ENCODE results near the gene ZNF814.
"Not testable (repeated sequence)": the region's sequence is repeated elsewhere in the genome, so short reads cannot be mapped to it uniquely, and the experiment has no call there.

Gene ZNF814

GRCh38 chr19:57888560-57889231 lies at the start of gene ZNF814:
ZNF814 (minus strand) TSS chr19:57889037; CDS start chr19:57888802, 235 bp downstream.
- DNase-seq, result peak; percentile 87 to 89

- no peak for DNase-seq
Observed at GRCh38 chr19:57935731-57936130, 46.9 kb upstream of the ZNF814 start.

DNA sequence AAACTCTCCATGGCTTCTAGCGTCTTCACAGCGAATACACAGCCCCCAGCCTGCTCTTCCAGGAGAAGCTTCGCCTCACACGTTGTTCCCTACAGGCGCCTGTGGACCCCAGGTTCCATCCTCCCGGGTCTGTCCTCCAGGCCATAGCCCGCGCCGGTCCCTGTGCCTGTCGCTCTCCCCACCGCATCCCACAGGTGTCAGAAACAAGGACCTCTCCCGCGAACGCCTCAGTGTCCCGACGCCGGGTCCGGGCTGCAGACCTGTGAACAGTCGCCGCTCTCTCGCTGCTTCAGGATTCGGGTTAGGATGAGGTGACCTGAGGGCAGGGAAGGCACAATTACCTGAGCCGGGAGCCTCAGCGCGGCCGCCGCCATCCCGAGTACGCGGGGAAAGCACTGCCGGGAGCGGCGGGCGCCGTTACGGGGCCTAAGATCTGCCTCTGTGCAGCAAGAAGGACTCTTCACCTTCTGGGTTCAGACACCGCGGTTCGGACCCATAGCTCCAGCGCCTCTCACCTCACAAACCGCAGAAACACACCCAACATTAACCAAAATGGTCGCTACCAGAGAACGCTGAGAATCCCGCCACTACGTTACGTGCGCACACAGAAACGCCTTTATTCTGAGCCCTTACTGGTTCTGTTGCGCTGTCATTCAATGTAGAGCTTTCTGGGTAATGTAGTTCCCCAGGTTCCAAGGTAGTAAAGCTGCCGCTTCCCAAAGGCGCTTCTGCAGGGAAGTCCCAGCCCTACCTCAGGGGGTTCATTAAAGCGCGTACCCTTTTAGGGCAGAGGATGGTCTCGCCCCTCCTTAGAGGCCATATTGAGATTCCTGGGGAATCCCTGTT lies 46.2 kb upstream of the ZNF814 start, which contains the start of gene ZNF418:
Gene ZNF418, minus strand, starts transcription at position 583 of the 846 bp plus-strand sequence. CDS start 1,580 bp downstream, outside the sequence.
- peak; percentile 66 to 70 for DNase-seq

DNA sequence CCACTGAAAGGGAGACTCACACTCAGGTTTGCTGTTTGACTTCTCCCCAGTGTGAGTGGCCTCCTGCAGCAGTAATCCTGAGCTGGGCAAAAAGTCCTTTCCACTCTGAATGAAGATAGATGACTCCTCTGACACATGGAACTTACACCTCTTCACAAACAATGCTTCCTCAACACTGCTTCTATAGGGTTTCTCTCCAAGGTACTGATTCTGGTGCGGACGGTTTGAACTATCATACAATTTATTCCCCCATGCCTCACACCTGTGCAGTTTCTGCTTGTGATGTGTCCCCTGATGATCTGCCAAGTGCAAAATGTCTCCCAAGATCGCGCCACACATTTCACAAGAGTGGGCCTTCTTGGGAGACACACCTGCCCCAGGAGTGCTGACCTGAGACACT lies 38.8 kb upstream of the ZNF814 start:
- DNase-seq, result no peak

GRCh38 chr19:57916168-57916995 lies 27.5 kb upstream of the ZNF814 start, which contains the start of gene ZNF417:
ZNF417 (minus strand) TSS chr19:57916592; CDS start chr19:57916411, 181 bp downstream.
- DNase-seq, result peak; percentile 94 to 95

DNA sequence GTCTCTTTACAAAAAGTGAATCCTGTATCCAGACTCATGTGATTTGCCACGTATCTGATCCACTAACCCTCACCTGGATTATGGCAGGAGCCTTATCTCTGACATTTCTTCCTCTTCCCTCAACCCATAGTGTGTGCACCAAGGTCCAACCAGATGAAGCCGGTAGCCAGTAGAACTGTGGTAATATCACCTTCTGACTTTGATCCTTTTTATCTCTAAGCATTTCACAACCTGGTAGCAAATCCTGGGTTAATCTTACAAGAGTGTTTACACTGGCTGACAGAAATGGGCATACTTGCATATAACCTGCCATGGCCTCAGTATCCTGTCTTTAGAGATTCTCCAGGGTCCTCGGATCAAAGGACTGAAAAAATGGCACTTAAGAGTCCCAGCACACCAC lies 25.7 kb upstream of the ZNF814 start:
- DNase-seq, result no peak

DNA sequence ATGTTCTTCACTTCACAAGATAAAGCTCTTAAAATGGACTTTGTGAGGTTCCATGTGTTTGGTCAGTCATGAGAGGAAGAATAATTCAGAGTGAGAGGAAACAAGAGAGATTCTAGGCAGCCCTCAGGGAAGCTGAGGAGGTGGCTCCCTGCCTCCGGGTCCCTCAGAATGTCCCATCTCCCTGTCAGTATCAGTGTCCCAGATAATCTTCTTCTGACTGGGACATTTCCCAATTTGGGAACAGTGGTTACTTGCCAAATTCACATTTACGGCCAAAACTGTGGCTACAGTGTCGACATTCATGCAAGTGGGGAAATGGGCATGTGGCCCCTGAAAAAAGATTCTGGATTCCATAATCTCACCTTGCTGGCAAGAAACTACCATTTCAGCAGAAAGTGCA lies 18.6 kb upstream of the ZNF814 start:
- no peak for DNase-seq

DNA sequence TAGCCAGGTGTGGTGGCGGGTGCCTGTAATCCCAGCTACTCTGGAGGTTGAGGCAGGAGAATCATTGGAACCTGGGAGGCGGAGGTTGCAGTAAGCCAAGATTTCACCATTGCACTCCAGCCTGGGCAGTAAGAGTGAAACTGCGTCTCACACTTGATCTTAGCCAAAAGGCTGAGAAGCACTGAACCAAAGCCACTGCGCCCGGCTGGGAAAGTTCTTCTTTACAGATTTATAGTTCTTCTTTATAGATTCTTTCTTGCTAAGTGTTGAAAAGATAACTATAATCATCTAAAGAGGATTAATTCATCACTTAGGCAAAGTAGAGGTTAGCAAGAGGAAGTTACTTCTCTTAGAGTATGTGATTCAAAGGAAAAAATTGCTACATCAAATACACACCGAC lies 16.4 kb upstream of the ZNF814 start:
- no peak for DNase-seq

GRCh38 chr19:57903618-57904184 lies 14.9 kb upstream of the ZNF814 start:
- DNase-seq, result no peak

DNA sequence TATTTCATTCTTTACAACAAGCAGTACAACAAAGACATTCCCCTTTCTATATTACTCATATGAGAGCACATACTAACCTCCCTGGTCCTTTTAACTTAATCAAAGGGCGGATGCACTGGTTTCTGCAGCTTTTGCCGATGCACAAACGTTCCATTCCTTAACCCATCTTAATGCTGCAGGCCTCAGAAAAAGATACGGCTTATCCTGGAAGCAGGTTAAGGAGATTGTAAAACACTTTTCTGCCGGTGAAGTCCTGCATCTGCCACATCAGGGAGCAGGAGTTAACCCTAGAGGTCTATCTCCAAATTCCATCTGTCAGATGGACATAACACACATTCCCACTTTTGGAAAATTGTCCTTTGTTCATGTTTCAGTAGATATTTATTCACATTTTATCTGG lies 11.5 kb upstream of the ZNF814 start:
- DNase-seq, result no peak

DNA sequence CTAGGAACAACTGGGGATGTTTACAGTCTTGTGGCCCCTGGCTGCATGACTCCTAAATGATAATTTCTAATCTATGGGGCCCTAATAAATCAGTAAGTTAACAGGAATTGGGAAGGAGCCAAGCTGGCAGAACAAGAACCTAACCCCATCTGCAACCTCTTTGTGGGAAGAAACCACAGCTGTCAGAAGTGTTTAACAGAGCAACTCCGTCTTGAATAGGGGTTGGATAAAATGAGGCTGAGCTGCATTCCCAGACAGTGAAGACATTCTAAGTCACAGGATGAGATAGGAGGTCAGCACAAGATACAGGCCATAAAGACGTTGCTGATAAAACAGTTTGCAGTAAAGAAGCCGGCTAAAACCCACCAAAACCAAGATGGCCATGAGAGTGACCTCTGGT lies 1.9 kb upstream of the ZNF814 start:
- not testable (repeated sequence) for DNase-seq

- no peak for DNase-seq
Observed at GRCh38 chr19:57888107-57888559, 704 bp downstream of the ZNF814 start.

DNA sequence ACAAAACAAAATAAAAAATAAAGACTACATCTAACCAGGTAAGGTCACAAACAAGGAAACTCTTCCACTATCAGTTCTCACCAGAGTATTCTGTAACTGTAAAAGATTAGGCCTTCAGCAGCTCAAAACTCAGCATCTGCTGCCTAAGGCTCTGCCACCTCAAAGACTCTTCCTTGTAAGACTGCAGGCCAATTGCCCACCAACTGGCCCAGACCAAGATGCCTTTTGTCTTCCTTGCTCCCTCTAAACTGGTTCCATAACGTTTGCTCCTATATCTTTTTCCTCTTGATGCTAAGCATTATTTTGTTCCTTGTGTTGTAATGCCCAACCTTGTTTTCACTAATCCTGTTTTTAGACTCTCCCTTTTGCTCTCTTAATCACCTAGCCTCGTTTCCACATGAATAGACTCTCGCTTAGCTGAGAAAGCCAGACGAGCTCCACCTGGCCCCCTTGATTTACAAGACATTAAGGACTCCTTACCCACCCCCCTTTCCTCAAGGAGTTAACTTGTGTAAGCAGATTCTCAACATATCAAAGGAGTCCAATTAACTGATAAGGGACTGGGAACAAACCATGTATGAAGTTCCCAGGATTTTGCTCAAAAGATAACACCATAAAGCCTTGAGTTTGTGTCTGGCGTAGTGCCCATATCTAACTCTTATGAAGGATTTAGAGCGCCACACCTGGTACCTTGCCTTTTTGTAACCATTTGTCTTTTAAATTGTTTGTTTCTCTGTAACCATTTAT lies 1.5 kb downstream of the ZNF814 start:
- no peak for DNase-seq

DNA sequence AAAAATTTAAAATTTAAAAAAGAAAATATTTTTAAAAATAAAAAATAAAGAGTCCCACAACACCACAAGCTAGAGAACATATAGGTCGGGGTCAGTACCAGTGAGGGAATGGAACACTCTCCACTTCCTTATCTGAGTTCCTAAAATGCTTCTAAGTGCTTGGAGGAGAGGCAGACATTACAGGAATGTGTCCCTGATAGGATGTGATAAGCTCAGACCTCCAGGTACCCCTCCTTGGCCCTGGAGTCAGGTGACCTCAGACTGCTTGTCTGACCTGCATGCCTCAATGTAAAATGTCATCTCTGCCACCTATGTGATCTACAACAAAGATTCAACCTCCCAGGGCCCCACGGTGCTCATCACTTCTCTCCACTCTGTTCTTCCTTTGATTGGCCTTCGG lies 2.8 kb downstream of the ZNF814 start:
- no peak for DNase-seq

GRCh38 chr19:57873883-57874799 lies 14.7 kb downstream of the ZNF814 start:
- DNase-seq, result not testable (repeated sequence)

- no peak for DNase-seq
Observed at GRCh38 chr19:57872450-57872849, 16.4 kb downstream of the ZNF814 start.

- no peak for DNase-seq
Observed at GRCh38 chr19:57870225-57870624, 18.6 kb downstream of the ZNF814 start.

DNA sequence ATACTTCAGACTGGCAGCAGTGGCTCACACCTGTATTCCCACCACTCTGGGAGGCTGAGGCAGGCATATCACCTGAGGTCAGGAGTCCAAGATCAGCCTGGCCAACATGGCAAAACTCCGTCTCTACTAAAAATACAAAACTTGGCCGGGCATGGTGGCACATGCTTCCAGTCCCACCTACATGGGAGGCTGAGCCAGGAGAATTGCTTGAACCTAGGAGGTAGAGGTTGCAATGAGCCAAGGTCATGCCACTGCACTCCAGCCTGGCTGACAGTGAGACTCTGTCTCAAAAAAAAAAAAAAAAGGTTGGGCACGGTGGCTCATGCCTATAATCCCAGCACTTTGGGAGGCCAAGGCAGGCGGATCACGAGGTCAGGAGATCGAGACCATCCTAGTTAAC lies 19.2 kb downstream of the ZNF814 start:
- not testable (repeated sequence) for DNase-seq

DNA sequence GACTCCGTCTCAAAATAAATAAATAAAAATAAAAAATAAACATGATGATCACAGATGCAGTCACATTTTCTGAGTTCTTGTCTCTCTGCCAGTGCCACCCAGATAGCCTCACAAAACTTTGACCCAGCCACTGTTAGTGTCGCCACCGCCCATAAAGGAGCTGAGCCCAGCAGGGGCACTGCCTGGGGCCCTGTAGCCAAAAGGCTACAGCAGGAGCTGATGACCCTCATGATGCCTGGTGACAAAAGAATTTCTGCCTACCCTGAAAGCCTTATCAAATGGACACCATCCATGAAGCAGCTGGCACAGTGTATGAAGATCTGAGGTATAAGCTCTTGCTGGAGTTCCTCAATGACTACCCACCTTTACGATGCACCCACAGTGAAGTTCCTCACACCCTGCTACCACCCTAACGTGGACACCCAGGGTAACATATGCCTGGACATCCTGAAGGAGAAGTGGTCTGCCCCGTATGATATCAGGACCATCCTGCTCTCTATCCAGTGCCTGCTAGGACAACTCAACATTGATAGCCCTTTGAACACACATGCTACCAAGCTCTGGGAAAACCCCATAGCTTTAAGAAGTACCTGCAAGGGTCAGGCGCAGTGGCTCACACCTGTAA lies 20.9 kb downstream of the ZNF814 start:
- DNase-seq, result no peak

DNA sequence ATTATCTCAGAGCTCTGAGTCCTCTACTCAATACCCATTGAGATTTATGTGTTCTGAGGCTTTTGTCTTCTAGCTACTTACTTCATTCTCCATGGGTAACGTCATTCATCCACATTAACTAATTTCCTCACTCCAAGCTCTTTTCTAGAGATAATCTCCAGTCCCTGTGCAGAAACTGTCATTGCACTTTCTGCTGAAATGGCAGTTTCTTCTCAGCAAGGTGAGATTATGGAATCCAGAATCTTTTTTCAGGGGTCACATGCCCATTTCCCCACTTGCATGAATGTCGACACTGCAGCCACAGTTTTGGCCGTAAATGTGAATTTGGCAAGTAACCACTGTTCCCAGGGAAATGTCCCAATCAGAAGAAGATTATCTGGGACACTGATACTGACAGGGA lies 26.5 kb downstream of the ZNF814 start:
- DNase-seq, result not testable (repeated sequence)
